ENCODE measurements around the gene RAPGEF4. TPM values are rescaled to one million over a fixed set of nuclear protein-coding genes. Genes with fewer than 3 reads are reported as not detected.

The RAPGEF4 gene
- total and polyA plus RNA-seq, 2 of the 8 experiments (the other 6 are each of a cell fraction or from before 2014, with no cell fraction given) = 1.2 to 2.6 TPM

DNA sequence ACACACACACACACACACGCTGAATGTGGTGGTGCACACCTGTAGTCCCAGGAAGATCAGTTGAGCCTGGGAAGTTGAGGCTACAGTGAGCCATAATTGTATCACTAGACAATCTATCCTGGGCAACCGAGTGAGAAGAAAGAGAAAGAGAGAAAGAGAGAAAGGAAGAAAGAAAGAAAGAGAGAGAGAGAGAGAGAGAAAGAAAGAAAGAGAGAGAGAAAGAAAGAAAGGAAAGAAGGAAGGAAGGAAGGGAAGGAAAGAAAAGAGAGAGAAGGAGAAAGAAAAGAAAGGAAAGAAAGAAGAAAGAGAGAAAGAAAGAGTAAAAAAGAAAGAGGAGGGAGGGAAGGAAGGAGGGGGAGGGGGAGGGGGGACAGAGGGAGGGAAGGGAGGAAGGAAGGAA lies 190.0 kb downstream of the RAPGEF4 start (continued):
- TF ChIP-seq, protein P1, sequence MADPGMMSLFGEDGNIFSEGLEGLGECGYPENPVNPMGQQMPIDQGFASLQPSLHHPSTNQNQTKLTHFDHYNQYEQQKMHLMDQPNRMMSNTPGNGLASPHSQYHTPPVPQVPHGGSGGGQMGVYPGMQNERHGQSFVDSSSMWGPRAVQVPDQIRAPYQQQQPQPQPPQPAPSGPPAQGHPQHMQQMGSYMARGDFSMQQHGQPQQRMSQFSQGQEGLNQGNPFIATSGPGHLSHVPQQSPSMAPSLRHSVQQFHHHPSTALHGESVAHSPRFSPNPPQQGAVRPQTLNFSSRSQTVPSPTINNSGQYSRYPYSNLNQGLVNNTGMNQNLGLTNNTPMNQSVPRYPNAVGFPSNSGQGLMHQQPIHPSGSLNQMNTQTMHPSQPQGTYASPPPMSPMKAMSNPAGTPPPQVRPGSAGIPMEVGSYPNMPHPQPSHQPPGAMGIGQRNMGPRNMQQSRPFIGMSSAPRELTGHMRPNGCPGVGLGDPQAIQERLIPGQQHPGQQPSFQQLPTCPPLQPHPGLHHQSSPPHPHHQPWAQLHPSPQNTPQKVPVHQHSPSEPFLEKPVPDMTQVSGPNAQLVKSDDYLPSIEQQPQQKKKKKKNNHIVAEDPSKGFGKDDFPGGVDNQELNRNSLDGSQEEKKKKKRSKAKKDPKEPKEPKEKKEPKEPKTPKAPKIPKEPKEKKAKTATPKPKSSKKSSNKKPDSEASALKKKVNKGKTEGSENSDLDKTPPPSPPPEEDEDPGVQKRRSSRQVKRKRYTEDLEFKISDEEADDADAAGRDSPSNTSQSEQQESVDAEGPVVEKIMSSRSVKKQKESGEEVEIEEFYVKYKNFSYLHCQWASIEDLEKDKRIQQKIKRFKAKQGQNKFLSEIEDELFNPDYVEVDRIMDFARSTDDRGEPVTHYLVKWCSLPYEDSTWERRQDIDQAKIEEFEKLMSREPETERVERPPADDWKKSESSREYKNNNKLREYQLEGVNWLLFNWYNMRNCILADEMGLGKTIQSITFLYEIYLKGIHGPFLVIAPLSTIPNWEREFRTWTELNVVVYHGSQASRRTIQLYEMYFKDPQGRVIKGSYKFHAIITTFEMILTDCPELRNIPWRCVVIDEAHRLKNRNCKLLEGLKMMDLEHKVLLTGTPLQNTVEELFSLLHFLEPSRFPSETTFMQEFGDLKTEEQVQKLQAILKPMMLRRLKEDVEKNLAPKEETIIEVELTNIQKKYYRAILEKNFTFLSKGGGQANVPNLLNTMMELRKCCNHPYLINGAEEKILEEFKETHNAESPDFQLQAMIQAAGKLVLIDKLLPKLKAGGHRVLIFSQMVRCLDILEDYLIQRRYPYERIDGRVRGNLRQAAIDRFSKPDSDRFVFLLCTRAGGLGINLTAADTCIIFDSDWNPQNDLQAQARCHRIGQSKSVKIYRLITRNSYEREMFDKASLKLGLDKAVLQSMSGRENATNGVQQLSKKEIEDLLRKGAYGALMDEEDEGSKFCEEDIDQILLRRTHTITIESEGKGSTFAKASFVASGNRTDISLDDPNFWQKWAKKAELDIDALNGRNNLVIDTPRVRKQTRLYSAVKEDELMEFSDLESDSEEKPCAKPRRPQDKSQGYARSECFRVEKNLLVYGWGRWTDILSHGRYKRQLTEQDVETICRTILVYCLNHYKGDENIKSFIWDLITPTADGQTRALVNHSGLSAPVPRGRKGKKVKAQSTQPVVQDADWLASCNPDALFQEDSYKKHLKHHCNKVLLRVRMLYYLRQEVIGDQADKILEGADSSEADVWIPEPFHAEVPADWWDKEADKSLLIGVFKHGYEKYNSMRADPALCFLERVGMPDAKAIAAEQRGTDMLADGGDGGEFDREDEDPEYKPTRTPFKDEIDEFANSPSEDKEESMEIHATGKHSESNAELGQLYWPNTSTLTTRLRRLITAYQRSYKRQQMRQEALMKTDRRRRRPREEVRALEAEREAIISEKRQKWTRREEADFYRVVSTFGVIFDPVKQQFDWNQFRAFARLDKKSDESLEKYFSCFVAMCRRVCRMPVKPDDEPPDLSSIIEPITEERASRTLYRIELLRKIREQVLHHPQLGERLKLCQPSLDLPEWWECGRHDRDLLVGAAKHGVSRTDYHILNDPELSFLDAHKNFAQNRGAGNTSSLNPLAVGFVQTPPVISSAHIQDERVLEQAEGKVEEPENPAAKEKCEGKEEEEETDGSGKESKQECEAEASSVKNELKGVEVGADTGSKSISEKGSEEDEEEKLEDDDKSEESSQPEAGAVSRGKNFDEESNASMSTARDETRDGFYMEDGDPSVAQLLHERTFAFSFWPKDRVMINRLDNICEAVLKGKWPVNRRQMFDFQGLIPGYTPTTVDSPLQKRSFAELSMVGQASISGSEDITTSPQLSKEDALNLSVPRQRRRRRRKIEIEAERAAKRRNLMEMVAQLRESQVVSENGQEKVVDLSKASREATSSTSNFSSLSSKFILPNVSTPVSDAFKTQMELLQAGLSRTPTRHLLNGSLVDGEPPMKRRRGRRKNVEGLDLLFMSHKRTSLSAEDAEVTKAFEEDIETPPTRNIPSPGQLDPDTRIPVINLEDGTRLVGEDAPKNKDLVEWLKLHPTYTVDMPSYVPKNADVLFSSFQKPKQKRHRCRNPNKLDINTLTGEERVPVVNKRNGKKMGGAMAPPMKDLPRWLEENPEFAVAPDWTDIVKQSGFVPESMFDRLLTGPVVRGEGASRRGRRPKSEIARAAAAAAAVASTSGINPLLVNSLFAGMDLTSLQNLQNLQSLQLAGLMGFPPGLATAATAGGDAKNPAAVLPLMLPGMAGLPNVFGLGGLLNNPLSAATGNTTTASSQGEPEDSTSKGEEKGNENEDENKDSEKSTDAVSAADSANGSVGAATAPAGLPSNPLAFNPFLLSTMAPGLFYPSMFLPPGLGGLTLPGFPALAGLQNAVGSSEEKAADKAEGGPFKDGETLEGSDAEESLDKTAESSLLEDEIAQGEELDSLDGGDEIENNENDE (IDR thresholded peaks at IDR 0.05; ENCODE audit: insufficient replicate concordance, low read length) = no peak
- no peak for TF ChIP-seq SUZ12 (IDR thresholded peaks at IDR 0.05; ENCODE audit: low read length)
- TF ChIP-seq POLR2AphosphoS5 (IDR thresholded peaks at IDR 0.05; ENCODE audit: low read depth, low read length) = no peak
- no peak for TF ChIP-seq RBBP5 (IDR thresholded peaks at IDR 0.05; ENCODE audit: borderline replicate concordance, low read depth, low read length)
- TF ChIP-seq JUND (IDR thresholded peaks at IDR 0.05; ENCODE audit: low read length) = no peak
- TF ChIP-seq SIRT6 (IDR thresholded peaks at IDR 0.05; ENCODE audit: low read length) = no peak
- no peak for TF ChIP-seq SP4 (IDR thresholded peaks at IDR 0.05; ENCODE audit: low read length)
- TF ChIP-seq KDM5A (IDR thresholded peaks at IDR 0.05; ENCODE audit: low read length) = no peak
- TF ChIP-seq, protein P2, sequence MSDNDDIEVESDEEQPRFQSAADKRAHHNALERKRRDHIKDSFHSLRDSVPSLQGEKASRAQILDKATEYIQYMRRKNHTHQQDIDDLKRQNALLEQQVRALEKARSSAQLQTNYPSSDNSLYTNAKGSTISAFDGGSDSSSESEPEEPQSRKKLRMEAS (IDR thresholded peaks at IDR 0.05) = no peak
- TF ChIP-seq ZNF274 (IDR thresholded peaks at IDR 0.05; ENCODE audit: borderline replicate concordance, extremely low read depth, low read length) = no peak
- TF ChIP-seq SIX5 (IDR thresholded peaks at IDR 0.05; ENCODE audit: low read depth, low read length) = no peak
- TF ChIP-seq CHD1 (IDR thresholded peaks at IDR 0.05; ENCODE audit: low read depth, low read length) = no peak

Measured in H1 (cell line).